Measurements from ENCODE around the gene SF3B3.

DNA sequence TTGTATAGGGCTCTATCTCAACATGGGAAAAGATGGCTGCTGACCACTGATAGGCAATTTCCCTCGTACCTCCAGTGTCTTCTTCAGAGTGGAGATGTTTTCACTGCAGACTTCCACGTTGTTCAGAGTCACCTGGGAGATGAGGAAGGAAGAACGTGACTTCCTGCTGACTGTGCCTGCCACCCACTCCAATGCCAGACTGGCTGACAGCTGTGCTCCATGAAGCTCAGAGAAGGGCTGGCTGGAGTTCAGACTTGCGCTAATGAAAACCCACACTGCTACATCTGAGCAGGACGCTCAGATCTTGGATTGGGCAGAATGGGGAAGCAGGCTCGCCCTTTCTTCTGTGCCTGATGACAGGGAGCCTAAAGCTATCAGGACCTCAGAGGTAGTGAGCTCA lies 33.4 kb upstream of the SF3B3 start:
- TF ChIP-seq, protein P1, sequence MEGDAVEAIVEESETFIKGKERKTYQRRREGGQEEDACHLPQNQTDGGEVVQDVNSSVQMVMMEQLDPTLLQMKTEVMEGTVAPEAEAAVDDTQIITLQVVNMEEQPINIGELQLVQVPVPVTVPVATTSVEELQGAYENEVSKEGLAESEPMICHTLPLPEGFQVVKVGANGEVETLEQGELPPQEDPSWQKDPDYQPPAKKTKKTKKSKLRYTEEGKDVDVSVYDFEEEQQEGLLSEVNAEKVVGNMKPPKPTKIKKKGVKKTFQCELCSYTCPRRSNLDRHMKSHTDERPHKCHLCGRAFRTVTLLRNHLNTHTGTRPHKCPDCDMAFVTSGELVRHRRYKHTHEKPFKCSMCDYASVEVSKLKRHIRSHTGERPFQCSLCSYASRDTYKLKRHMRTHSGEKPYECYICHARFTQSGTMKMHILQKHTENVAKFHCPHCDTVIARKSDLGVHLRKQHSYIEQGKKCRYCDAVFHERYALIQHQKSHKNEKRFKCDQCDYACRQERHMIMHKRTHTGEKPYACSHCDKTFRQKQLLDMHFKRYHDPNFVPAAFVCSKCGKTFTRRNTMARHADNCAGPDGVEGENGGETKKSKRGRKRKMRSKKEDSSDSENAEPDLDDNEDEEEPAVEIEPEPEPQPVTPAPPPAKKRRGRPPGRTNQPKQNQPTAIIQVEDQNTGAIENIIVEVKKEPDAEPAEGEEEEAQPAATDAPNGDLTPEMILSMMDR (IDR thresholded peaks at IDR 0.05) = no peak
- TF ChIP-seq EP300 (IDR thresholded peaks at IDR 0.05) = no peak
- no peak for TF ChIP-seq POLR2AphosphoS5 (IDR thresholded peaks at IDR 0.05)
